Right atrium auricular region (tissue), 2 donors: ENCODE measurements around the gene SRGN. TPM values are rescaled to one million over a fixed set of nuclear protein-coding genes. Genes with fewer than 3 reads are reported as not detected.

Source experiments
- DNase-seq: peaks from one replicate; pipeline ENCODE4 v3.0.0-alpha.2; 2019; ENCODE audit warnings: low spot score
- H3K27ac ChIP-seq, 2 donors: fragments of 200-600 bp; sonication (generic); 1 replicate in 1 of 2; 2 replicates in 1 of 2; pipeline ENCODE4 v1.5.1; 2016 to 2019
- H3K27me3 ChIP-seq, 2 donors: fragments of 200-600 bp; sonication (generic); one replicate each; pipeline versions ENCODE4 v1.5.1 to v1.6.0; 2017 to 2019
- H3K36me3 ChIP-seq: fragments of 200-600 bp; sonication (generic); one replicate; pipeline ENCODE4 v1.5.1; 2016
- H3K4me1 ChIP-seq, 2 donors: fragments of 200-600 bp; sonication (generic); one replicate each; pipeline versions ENCODE4 v1.5.1 to v1.6.0; 2017 to 2019
- H3K4me3 ChIP-seq, 2 donors: fragments of 200-600 bp; sonication (generic); 1 replicate in 1 of 2; 2 replicates in 1 of 2; pipeline ENCODE4 v1.5.1; 2017 to 2019; ENCODE audit warnings: mild to moderate bottlenecking in 1 of 2, moderate library complexity in 1 of 2
- H3K9me3 ChIP-seq, 2 donors: fragments of 200-600 bp; sonication (generic); one replicate each; pipeline ENCODE4 v1.5.1; 2019
- CTCF ChIP-seq, 2 donors: fragments of 200-600 bp; sonication (generic); IDR thresholded peaks; one replicate each; pipeline ENCODE4 v1.5.1; 2019; ENCODE audit warnings: antibody characterized with exemption in 2 of 2
- total RNA-seq, 2 donors: library from RNA; depleted of rRNA; stranded (reverse); fragments of >200 nt; gene quantifications; one replicate each; pipeline ENCODE4 v1.1.0, GENCODE V29; 2016

SRGN gene
- total RNA-seq, 2 donors from 2014 or later, result 79.4 to 124 TPM

DNA sequence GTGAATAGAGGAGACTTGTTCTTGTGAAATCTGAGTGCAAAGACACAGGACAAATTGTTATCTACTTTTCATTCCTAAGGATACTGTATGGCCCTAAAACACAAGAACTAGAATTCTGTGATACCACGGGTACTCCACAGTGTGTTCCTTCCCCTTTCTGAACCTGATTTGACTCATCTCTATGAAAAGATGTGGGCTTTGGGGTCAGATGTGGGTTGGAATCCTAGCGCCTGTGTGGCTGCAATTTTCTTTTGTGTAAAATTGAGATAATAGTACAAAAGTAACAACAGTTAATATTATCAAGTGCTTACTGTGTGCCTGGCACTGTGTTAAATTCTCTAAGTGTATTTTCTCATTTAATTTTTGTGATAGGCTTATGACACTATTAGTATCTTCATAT, 8.1 kb downstream of the SRGN start:
- no peaks in the 10 kb centered on the region for H3K36me3 ChIP-seq
- no peak overlapping the region for H3K27ac ChIP-seq
- H3K4me1 ChIP-seq, result no peaks in the 10 kb centered on the region

GRCh38 chr10:69097729-69098128, 9.8 kb downstream of the SRGN start:
- H3K36me3 ChIP-seq, result no peaks in the 10 kb centered on the region
- H3K27ac ChIP-seq, result no peak overlapping the region
- H3K9me3 ChIP-seq, result no peaks in the 10 kb centered on the region
- no peak for DNase-seq
- H3K4me3 ChIP-seq, result no peak overlapping the region
- H3K27me3 ChIP-seq, result no peaks in the 10 kb centered on the region
- TF ChIP-seq CTCF (IDR thresholded peaks at IDR 0.05), result no peak
- no peaks in the 10 kb centered on the region for H3K4me1 ChIP-seq

More for the DNA sequence above, 8.1 kb downstream of the SRGN start:
- TF ChIP-seq CTCF (IDR thresholded peaks at IDR 0.05), result no peak
- Histone ChIP-seq H3K4me3 (no peak overlapping the region), H3K27me3 (no peaks in the 10 kb centered on the region), H3K9me3 (no peaks in the 10 kb centered on the region)
- no peak for DNase-seq

- H3K4me1 ChIP-seq, result no peaks in the 10 kb centered on the region
- TF ChIP-seq CTCF (IDR thresholded peaks at IDR 0.05), result no peak
- H3K27me3 ChIP-seq, result no peaks in the 10 kb centered on the region
- H3K4me3 ChIP-seq, result no peak overlapping the region
- H3K36me3 ChIP-seq, result peaks cover 7% of the 10 kb centered on the region
- no peak for DNase-seq
- no peaks in the 10 kb centered on the region for H3K9me3 ChIP-seq
- H3K27ac ChIP-seq, result no peak overlapping the region
Measured at GRCh38 chr10:69100136-69100872, 12.4 kb downstream of the SRGN start.

DNA sequence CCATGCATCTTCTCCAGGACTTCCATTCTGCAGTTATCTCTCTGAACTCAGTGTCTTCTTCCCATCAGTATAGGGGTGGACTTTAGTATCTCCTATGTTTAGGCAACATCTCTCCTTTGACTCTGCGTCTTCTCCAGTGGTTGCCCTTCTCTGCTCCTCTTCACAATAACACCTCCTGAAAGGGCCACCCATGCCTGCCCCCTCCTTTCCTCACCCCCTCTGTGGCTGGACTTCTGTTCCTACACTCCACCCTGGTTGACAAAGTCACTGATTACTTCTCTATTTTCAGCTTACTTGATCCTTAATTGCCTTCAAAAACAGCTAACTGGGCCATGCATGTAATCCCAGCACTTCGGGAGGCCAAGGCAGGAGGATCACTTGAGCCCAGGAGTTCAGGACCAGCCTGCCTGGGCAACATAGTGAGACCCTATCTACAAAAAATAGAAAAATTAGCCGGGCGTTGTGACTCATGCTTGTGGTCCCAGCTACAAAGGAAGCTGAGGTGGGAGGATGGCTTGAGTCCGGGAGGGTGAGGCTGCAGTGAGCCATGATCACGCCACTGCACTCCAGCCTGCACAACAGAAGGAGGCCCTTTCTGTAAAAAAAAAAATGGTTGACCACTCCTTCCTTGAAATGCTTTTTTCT, 13.7 kb downstream of the SRGN start:
- no peak for DNase-seq
- no peaks in the 10 kb centered on the region for H3K4me1 ChIP-seq

GRCh38 chr10:69102440-69102839, 14.5 kb downstream of the SRGN start:
- Histone ChIP-seq H3K4me3 (no peak overlapping the region), H3K27ac (no peak overlapping the region), H3K27me3 (no peaks in the 10 kb centered on the region), H3K36me3 (peaks cover 7% of the 10 kb centered on the region), H3K4me1 (no peaks in the 10 kb centered on the region), H3K9me3 (no peaks in the 10 kb centered on the region)
- no peak for TF ChIP-seq CTCF (IDR thresholded peaks at IDR 0.05)
- DNase-seq, result no peak

More for the DNA sequence above, 13.7 kb downstream of the SRGN start:
- peaks cover 7% of the 10 kb centered on the region for H3K36me3 ChIP-seq
- no peak for TF ChIP-seq CTCF (IDR thresholded peaks at IDR 0.05)
- H3K27me3 ChIP-seq, result no peaks in the 10 kb centered on the region
- no peak overlapping the region for H3K4me3 ChIP-seq
- no peak overlapping the region for H3K27ac ChIP-seq
- H3K9me3 ChIP-seq, result no peaks in the 10 kb centered on the region
